A673 (cell line): Measurements from ENCODE around the gene NIN.
"Not testable (repeated sequence)": the region's sequence is repeated elsewhere in the genome, so short reads cannot be mapped to it uniquely, and the experiment has no call there.

Source experiments
- CTCF ChIP-seq: fragments of 300-800, 200-600 bp; sonication (generic); conservative IDR thresholded peaks from 2 replicates; pipeline ENCODE4 v1.5.1; 2017; ENCODE audit warnings: low read depth, mild to moderate bottlenecking, antibody characterized with exemption, low read length, moderate library complexity, mixed read lengths
- EZH2 ChIP-seq: fragments of 200-600 bp; sonication (generic); IDR thresholded peaks from 2 replicates; pipeline ENCODE4 v1.6.1; 2017; ENCODE audit warnings: borderline replicate concordance, low read depth, mild to moderate bottlenecking, mixed read lengths, antibody characterized with exemption, low read length; ENCODE audit not compliant: poor library complexity, severe bottlenecking

GRCh38 chr14:50815058-50815457, 15.9 kb downstream of the NIN start:
- not testable (repeated sequence) for TF ChIP-seq CTCF, EZH2
